Chondrocyte (in vitro differentiated cells): ENCODE measurements around the gene NBAS. TPM values are rescaled to one million over a fixed set of nuclear protein-coding genes. Genes with fewer than 3 reads are reported as not detected.
A peak's percentile ranks its signal among the peaks of the same experiment; 100 is the strongest.

Experiments used
- DNase-seq: peaks from one replicate; pipeline ENCODE4 v3.0.0; 2021; ENCODE audit warnings: mixed read lengths, low spot score
- H3K27ac Mint-ChIP-seq: one replicate; pipeline ENCODE4 v1.8.0; 2021; ENCODE audit warnings: mild to moderate bottlenecking, moderate library complexity, mixed read lengths; ENCODE audit not compliant: unreplicated experiment
- H3K27me3 Mint-ChIP-seq: 2 replicates; pipeline ENCODE4 v1.8.0; 2021; ENCODE audit warnings: low read depth, mixed read lengths
- H3K36me3 Mint-ChIP-seq: 2 replicates; pipeline ENCODE4 v1.8.0; 2021; ENCODE audit warnings: low read depth, mixed read lengths
- H3K4me1 Mint-ChIP-seq: 2 replicates; pipeline ENCODE4 v1.8.0; 2021; ENCODE audit warnings: low read depth, mild to moderate bottlenecking, mixed read lengths
- H3K4me3 Mint-ChIP-seq: one replicate; pipeline ENCODE4 v1.8.0; 2021; ENCODE audit warnings: mild to moderate bottlenecking, moderate library complexity, mixed read lengths; ENCODE audit not compliant: unreplicated experiment
- H3K9me3 Mint-ChIP-seq: 2 replicates; pipeline ENCODE4 v1.8.0; 2021; ENCODE audit warnings: low read depth, mixed read lengths
- CTCF ChIP-seq: fragments of 200-600 bp; sonication (generic); IDR thresholded peaks from 2 replicates; pipeline ENCODE4 v1.5.0; 2021; ENCODE audit warnings: antibody characterized with exemption, mild to moderate bottlenecking, moderate library complexity
- total RNA-seq: library from RNA; stranded (reverse); gene quantifications from 3 replicates; pipeline ENCODE4 v1.2.1, GENCODE V29; 2021

Gene NBAS
- total RNA-seq, 1 donor from 2014 or later: 47.6 TPM

GRCh38 chr2:15177103-15177502 is 384.0 kb downstream of the NBAS start:
- DNase-seq: no peak

DNA sequence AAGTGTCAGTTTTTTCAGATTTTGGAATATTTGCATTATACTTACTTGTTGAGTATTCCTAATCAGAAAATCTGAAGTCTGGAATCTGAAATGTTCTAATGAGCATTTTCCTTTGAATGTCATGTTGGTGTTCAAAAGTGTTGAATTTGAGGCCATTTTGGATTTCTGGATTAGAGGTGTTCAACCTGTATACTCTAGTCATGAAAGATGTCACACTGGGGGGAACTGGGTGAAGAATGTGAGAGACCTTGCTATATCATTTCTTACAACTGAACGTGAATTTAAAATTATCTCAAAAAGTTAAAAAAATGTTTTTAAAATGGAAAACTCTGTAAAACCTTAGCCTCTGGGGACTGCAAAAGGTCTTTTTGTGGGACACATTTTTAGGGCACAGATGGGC is 384.5 kb downstream of the NBAS start:
- Mint-ChIP-seq H3K4me1 (peaks cover 7% of the 10 kb centered on the region), H3K9me3 (no peaks in the 10 kb centered on the region), H3K27me3 (no peaks in the 10 kb centered on the region), H3K36me3 (peaks cover 6% of the 10 kb centered on the region), H3K27ac (no peak overlapping the region), H3K4me3 (no peak overlapping the region)
- no peak for TF ChIP-seq CTCF
- DNase-seq: no peak

More at GRCh38 chr2:15177103-15177502, 384.0 kb downstream of the NBAS start:
- no peaks in the 10 kb centered on the region for H3K27me3 Mint-ChIP-seq
- TF ChIP-seq CTCF: no peak
- H3K27ac Mint-ChIP-seq: peak overlapping the region; percentile 23
- H3K9me3 Mint-ChIP-seq: no peaks in the 10 kb centered on the region
- peaks cover 6% of the 10 kb centered on the region for H3K36me3 Mint-ChIP-seq
- H3K4me1 Mint-ChIP-seq: peaks cover 7% of the 10 kb centered on the region
- no peak overlapping the region for H3K4me3 Mint-ChIP-seq

GRCh38 chr2:15174567-15174966 is 386.6 kb downstream of the NBAS start:
- Mint-ChIP-seq H3K9me3 (no peaks in the 10 kb centered on the region), H3K27me3 (no peaks in the 10 kb centered on the region), H3K36me3 (peaks cover 4% of the 10 kb centered on the region), H3K27ac (no peak overlapping the region), H3K4me1 (peaks cover 26% of the 10 kb centered on the region), H3K4me3 (no peak overlapping the region)
- no peak for DNase-seq
- no peak for TF ChIP-seq CTCF

DNA sequence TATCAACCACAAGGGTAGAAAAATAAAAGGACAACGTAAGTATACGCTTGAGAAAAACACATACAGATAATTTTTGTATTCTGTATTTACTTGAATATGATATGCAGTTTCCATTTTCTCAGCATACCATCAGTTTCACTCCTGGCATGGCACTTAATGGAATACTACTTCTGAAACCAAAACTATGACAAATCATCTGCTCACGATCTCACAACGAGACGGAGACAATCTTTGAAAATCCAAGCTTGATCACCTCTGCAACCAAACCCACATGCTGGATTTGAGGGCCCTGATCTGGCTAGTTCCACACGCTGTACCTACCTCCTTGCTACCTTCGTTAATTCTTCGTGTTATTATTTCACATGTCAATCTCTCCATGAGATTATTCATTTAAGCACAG is 387.6 kb downstream of the NBAS start:
- H3K36me3 Mint-ChIP-seq: peaks cover 4% of the 10 kb centered on the region
- no peak for TF ChIP-seq CTCF
- peaks cover 34% of the 10 kb centered on the region for H3K4me1 Mint-ChIP-seq
- DNase-seq: no peak
- no peaks in the 10 kb centered on the region for H3K9me3 Mint-ChIP-seq
- peak overlapping the region; percentile 14 for H3K27ac Mint-ChIP-seq
- H3K27me3 Mint-ChIP-seq: no peaks in the 10 kb centered on the region
- H3K4me3 Mint-ChIP-seq: no peak overlapping the region

- TF ChIP-seq CTCF: no peak
- no peak for DNase-seq
- Mint-ChIP-seq H3K27ac (no peak overlapping the region), H3K36me3 (peaks cover 4% of the 10 kb centered on the region), H3K4me3 (no peak overlapping the region), H3K9me3 (no peaks in the 10 kb centered on the region), H3K4me1 (peaks cover 34% of the 10 kb centered on the region), H3K27me3 (no peaks in the 10 kb centered on the region)
These were observed 388.3 kb downstream of the NBAS start for GRCh38 chr2:15172825-15173224.
